Measurements from ENCODE around the gene SSH2.

- TF ChIP-seq CTCF (conservative IDR thresholded peaks at IDR 0.05; ENCODE audit: low read length) (no peak), EZH2phosphoT487 (IDR thresholded peaks at IDR 0.05; ENCODE audit: borderline replicate concordance, low read depth, low read length) (no peak)
These were observed 48.8 kb downstream of the SSH2 start for GRCh38 chr17:29881256-29881655.

All from OCI-LY7 (cell line).